Stomach (tissue), 9 donors: ENCODE results near the gene IL12RB2. TPM values are rescaled to one million over a fixed set of nuclear protein-coding genes. Genes with fewer than 3 reads are reported as not detected.
"Not testable (repeated sequence)": the region's sequence is repeated elsewhere in the genome, so short reads cannot be mapped to it uniquely, and the experiment has no call there.

Experiments used
- DNase-seq, 2 donors: peaks; one replicate each; pipeline versions ENCODE4 v3.0.0 to v3.0.0-alpha.2; 2013 to 2019
- H3K27ac ChIP-seq, 5 donors: fragments of 200-600 bp in 4 of 5; sonication (generic) in 4 of 5; one replicate each; pipeline ENCODE4 v1.5.1; 2013 to 2019; ENCODE audit warnings: mild to moderate bottlenecking in 1 of 5, moderate library complexity in 1 of 5
- H3K27me3 ChIP-seq, 3 donors: fragments of 200-600 bp; sonication (generic); one replicate each; pipeline ENCODE4 v1.5.1; 2017 to 2019; ENCODE audit warnings: mixed run types in 1 of 3
- H3K36me3 ChIP-seq, 4 donors: fragments of 200-600 bp; sonication (generic); 1 replicate in 3 of 4; 2 replicates in 1 of 4; pipeline ENCODE4 v1.5.1; 2016 to 2019
- H3K4me1 ChIP-seq, 4 donors: fragments of 200-600 bp; sonication (generic); one replicate each; pipeline ENCODE4 v1.5.1; 2016 to 2019
- H3K4me3 ChIP-seq, 4 donors: fragments of 200-600 bp; sonication (generic) in 3 of 4; one replicate each; pipeline ENCODE4 v1.5.1; 2016 to 2019; ENCODE audit warnings: mild to moderate bottlenecking in 1 of 4
- H3K9me3 ChIP-seq, 4 donors: fragments of 200-600 bp; sonication (generic); one replicate each; pipeline ENCODE4 v1.5.1; 2016 to 2019
- CTCF ChIP-seq, 7 experiments: fragments of 450-650 bp in 4 of 7; fragments of 200-600 bp in 3 of 7; sonication (generic) in 3 of 7; IDR thresholded peaks; one replicate each; pipeline ENCODE4 v1.5.1; 2016 to 2019; ENCODE audit warnings: antibody characterized with exemption in 7 of 7, control low read depth in 2 of 7, mild to moderate bottlenecking in 1 of 7
- EP300 ChIP-seq: sonication (generic); formaldehyde crosslinking; IDR thresholded peaks from one replicate; pipeline ENCODE4 v1.6.1; 2017; ENCODE audit warnings: antibody characterized with exemption
- POLR2A ChIP-seq, 4 donors: fragments of 450-650 bp; IDR thresholded peaks; one replicate each; pipeline ENCODE4 v1.6.1; 2016; ENCODE audit warnings: antibody characterized with exemption in 4 of 4, control low read depth in 2 of 4, mild to moderate bottlenecking in 1 of 4, moderate library complexity in 1 of 4
- POLR2AphosphoS5 ChIP-seq, 3 donors: sonication (generic); formaldehyde crosslinking; IDR thresholded peaks; one replicate each; pipeline ENCODE4 v1.6.1; 2016; ENCODE audit warnings: antibody characterized with exemption in 3 of 3
- WGBS, 5 donors: extraction: QIAGEN DNeasy Blood & Tissue Kit in 3 of 5; methylation state at CpG; one replicate each; pipeline versions ENCODE4 v1.1.5 to v1.1.7; 2013 to 2018; 5-methylcytosine and 5-hydroxymethylcytosine counted together
- intact Hi-C: fragments of 100-400 bp; cut with DNase I; formaldehyde crosslinking; loops from one replicate; pipeline ENCODE4 v1.15.1; 2023; ENCODE audit warnings: low total_unique reads
- polyA plus RNA-seq, 3 donors: library from polyadenylated mRNA; stranded (reverse); fragments of 200-250 nt; gene quantifications; one replicate each; pipeline ENCODE4 v1.2.3, GENCODE V29; 2013
- total RNA-seq, 5 donors: library from RNA; depleted of rRNA; stranded (reverse); fragments of >200 nt; gene quantifications; one replicate each; pipeline versions ENCODE4 v1.1.0 to v1.2.3, GENCODE V29; 2014 to 2016
- donor health status: healthy with polysubstance abuse.
- donor health status: Bipolar disorder and iron deficiency.
- donor health status: healthy.

Gene IL12RB2
- total and polyA plus RNA-seq, 8 donors, result 0.06 to 1.2 (median 0.29) TPM; not detected in 3

DNA sequence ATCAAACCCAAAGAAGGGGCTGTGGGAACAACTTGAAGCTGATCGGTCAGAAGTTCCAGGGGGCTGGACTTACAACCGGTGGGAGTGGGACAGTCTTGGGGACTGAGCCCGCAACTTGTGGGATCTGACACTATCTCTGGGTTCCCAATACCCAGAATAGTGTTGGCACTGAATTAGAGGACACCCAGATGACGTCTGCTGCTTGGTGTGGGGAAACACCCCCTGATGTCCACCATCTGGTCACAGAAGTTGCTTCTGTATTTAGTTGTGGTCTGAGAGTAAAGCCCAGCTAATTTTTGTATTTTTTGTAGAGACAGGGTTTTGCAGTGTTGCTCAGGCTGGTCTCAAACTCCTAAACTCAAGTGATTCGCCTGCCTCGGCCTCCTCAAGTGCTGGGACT is 93.8 kb downstream of the IL12RB2 start:
- DNase-seq, result no peak
- Histone ChIP-seq H3K4me1 (peaks cover 0 to 18% (median 7%) of the 10 kb centered on the region in 4 donors), H3K27me3 (no peaks in the 10 kb centered on the region), H3K4me3 (no peak overlapping the region), H3K9me3 (no peaks in the 10 kb centered on the region), H3K27ac (no peak overlapping the region), H3K36me3 (no peaks in the 10 kb centered on the region)
- intact Hi-C loops, result no loop called here
- TF ChIP-seq CTCF (IDR thresholded peaks at IDR 0.05), result no peak
- TF ChIP-seq POLR2A (IDR thresholded peaks at IDR 0.05), result no peak
- TF ChIP-seq POLR2AphosphoS5 (IDR thresholded peaks at IDR 0.05), result no peak
- TF ChIP-seq EP300, result no peak
- 81 to 95% (median 87%) methylated on average over 6 of the region's 6 CpGs for WGBS, 5 donors

GRCh38 chr1:67404212-67404620 is 96.5 kb downstream of the IL12RB2 start:
- WGBS, 5 donors, result 69 to 91% (median 78%) methylated on average over 5 of the region's 5 CpGs
- Histone ChIP-seq H3K27me3 (no peaks in the 10 kb centered on the region), H3K4me1 (peaks cover 0 to 29% (median 12%) of the 10 kb centered on the region in 4 donors), H3K36me3 (peaks cover 0 to 5% (median 2%) of the 10 kb centered on the region in 4 donors), H3K4me3 (no peak overlapping the region), H3K27ac (no peak overlapping the region), H3K9me3 (no peaks in the 10 kb centered on the region)
- TF ChIP-seq EP300, result no peak
- TF ChIP-seq POLR2A (IDR thresholded peaks at IDR 0.05), result no peak
- no peak for TF ChIP-seq CTCF (IDR thresholded peaks at IDR 0.05)
- TF ChIP-seq POLR2AphosphoS5 (IDR thresholded peaks at IDR 0.05), result no peak
- intact Hi-C loops, result no loop called here
- no peak for DNase-seq

DNA sequence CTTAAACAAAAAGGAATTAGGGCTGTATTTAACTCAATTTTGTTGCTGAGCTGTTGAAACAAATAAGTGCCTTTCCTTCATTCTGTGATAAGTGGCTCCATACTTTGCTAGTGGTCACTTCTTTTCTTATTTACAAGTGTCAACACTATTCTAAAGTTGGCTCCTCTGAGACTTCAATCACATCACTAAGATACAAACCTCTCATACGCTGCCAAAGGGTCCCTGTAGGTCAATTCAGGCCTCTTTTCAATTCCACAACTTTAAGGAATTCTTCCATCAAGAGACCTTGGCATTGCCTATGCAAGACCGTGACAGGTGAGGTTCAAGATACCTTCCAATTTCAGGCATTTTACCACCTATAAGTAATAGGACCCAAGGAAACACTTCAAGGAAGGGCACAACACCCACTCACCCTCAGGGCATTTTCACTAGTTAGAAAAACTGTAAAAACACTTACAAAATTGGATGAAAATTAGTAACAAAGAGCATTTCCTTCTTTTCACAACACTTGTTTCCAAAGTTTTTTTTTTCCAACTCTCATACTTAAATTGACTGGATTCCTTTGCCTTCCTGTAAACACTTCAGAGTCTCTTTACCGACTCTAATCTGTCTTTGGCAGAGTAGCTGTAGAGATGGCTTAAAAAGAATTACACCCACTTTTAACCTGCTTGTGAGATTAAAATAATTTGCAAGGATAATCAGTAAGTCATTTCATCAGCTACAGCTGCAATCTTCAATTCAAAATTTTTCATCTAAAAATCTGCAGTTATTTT is 98.0 kb downstream of the IL12RB2 start:
- TF ChIP-seq CTCF (IDR thresholded peaks at IDR 0.05) (no peak), POLR2A (IDR thresholded peaks at IDR 0.05) (no peak), POLR2AphosphoS5 (IDR thresholded peaks at IDR 0.05) (no peak), EP300 (no peak)
- Histone ChIP-seq H3K9me3 (no peaks in the 10 kb centered on the region), H3K27ac (peak overlapping the region in 1 of 5 donors; percentile 32), H3K36me3 (peaks cover 5 to 18% (median 14%) of the 10 kb centered on the region in 4 donors), H3K27me3 (no peaks in the 10 kb centered on the region), H3K4me3 (no peak overlapping the region), H3K4me1 (peaks cover 0 to 29% (median 12%) of the 10 kb centered on the region in 4 donors)
- intact Hi-C loops, result no loop called here
- no peak for DNase-seq
- 43 to 53% (median 52%) methylated on average over 3 of the region's 3 CpGs for WGBS, 5 donors

- TF ChIP-seq EP300, result no peak
- peak in 1 of 3 donors; percentile 33 for TF ChIP-seq POLR2AphosphoS5 (IDR thresholded peaks at IDR 0.05)
- 63 to 73% (median 71%) methylated on average over 5 of the region's 5 CpGs for WGBS, 5 donors
Observed at GRCh38 chr1:67407498-67407897, 99.8 kb downstream of the IL12RB2 start.

GRCh38 chr1:67408148-67408547 is 100.5 kb downstream of the IL12RB2 start:
- no peak for TF ChIP-seq EP300
- no peak for TF ChIP-seq POLR2AphosphoS5 (IDR thresholded peaks at IDR 0.05)
- no peak for TF ChIP-seq POLR2A (IDR thresholded peaks at IDR 0.05)
- TF ChIP-seq CTCF (IDR thresholded peaks at IDR 0.05), result no peak
- Histone ChIP-seq H3K9me3 (no peaks in the 10 kb centered on the region), H3K36me3 (peaks cover 21 to 41% (median 36%) of the 10 kb centered on the region in 4 donors), H3K27ac (peak overlapping the region in 2 of 5 donors; percentile 26 to 61), H3K4me3 (no peak overlapping the region), H3K27me3 (no peaks in the 10 kb centered on the region), H3K4me1 (peaks cover 0 to 29% (median 12%) of the 10 kb centered on the region in 4 donors)
- intact Hi-C loops, result no loop called here
- 80 to 94% (median 92%) methylated on average over 1 of the region's 1 CpG for WGBS, 5 donors
- no peak for DNase-seq

More at GRCh38 chr1:67407498-67407897, 99.8 kb downstream of the IL12RB2 start:
- Histone ChIP-seq H3K27ac (peak overlapping the region in 2 of 5 donors; percentile 49 to 61), H3K9me3 (no peaks in the 10 kb centered on the region), H3K27me3 (no peaks in the 10 kb centered on the region), H3K36me3 (peaks cover 18 to 37% (median 32%) of the 10 kb centered on the region in 4 donors), H3K4me1 (peaks cover 0 to 29% (median 12%) of the 10 kb centered on the region in 4 donors), H3K4me3 (no peak overlapping the region)
- peak in 1 of 2 donors; percentile 24 for DNase-seq
- intact Hi-C loops, result no loop called here

DNA sequence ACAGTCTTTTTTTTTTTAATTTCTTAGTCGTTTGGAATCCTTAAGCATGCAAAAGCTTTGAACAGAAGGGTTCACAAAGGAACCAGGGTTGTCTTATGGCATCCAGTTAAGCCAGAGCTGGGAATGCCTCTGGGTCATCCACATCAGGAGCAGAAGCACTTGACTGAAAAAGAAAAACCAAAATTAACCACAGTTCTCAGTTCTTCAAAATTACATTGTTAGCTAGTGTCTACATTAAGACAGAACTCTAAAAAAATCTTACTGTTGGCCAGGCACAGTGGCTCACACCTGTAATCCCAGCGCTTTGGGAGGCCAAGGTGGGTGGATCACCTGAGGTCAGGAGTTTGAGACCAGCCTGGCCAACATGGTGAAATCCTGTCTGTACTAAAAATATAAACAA is 105.4 kb downstream of the IL12RB2 start:
- H3K4me1 ChIP-seq, result peaks cover 0 to 25% (median 8%) of the 10 kb centered on the region in 4 donors
- DNase-seq, H3K27me3 ChIP-seq, H3K4me3 ChIP-seq, H3K9me3 ChIP-seq, intact Hi-C loops, H3K27ac ChIP-seq: not testable (repeated sequence)
- WGBS, 5 donors, result 65 to 82% (median 76%) methylated on average over 2 of the region's 2 CpGs
- H3K36me3 ChIP-seq, result peaks cover 54 to 91% (median 83%) of the 10 kb centered on the region in 4 donors
